B cell (primary cell): Measurements from ENCODE around the gene TBXAS1.

Source experiments
- EZH2 ChIP-seq: IDR thresholded peaks from 2 replicates; pipeline ENCODE4 v1.6.1; 2012; ENCODE audit warnings: borderline replicate concordance, low read depth, mild to moderate bottlenecking, moderate library complexity, low read length; ENCODE audit not compliant: insufficient read depth, poor library complexity, severe bottlenecking
- TF ChIP-seq, protein P1 (sequence below): fragments of 200-600 bp; IDR thresholded peaks from one replicate; pipeline ENCODE4 v1.8.0; 2022; ENCODE audit warnings: antibody characterized with exemption, mild to moderate bottlenecking

DNA sequence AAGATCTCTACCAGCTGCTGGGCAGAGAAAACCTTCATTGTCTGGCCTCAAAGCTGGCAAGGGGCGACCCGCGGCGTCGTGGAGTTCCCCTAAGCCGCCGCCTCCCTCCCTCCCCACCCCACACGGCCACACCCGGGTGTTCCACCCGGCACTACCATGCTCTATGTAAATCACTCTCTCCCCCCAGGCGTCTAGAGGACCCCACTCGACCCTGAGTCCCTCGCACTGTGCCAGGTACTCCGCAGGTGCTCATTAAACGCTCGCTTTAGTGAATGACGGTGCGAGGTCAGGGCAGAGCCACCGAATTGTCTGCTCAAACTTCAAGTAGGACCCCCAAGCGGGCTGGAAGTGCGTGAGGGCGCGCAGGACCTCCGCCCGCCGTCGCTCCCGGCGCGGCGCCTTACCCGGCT, 233.1 kb downstream of the TBXAS1 start:
- no peak for TF ChIP-seq EZH2
- TF ChIP-seq, protein P1, sequence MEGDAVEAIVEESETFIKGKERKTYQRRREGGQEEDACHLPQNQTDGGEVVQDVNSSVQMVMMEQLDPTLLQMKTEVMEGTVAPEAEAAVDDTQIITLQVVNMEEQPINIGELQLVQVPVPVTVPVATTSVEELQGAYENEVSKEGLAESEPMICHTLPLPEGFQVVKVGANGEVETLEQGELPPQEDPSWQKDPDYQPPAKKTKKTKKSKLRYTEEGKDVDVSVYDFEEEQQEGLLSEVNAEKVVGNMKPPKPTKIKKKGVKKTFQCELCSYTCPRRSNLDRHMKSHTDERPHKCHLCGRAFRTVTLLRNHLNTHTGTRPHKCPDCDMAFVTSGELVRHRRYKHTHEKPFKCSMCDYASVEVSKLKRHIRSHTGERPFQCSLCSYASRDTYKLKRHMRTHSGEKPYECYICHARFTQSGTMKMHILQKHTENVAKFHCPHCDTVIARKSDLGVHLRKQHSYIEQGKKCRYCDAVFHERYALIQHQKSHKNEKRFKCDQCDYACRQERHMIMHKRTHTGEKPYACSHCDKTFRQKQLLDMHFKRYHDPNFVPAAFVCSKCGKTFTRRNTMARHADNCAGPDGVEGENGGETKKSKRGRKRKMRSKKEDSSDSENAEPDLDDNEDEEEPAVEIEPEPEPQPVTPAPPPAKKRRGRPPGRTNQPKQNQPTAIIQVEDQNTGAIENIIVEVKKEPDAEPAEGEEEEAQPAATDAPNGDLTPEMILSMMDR: no peak
